Activated CD4-positive, alpha-beta memory T cell treated with anti-CD3 and anti-CD28 coated beads, Interleukin-2, amount 10 ng/mL, durations not matched to agents 7 days and 5 days (primary cell): ENCODE data around the gene ACD. TPM values are rescaled to one million over a fixed set of nuclear protein-coding genes. Genes with fewer than 3 reads are reported as not detected.

ENCODE experiments used
- CTCF ChIA-PET: fragments of 350-600 bp; sonication (Branson Sonifier 250); formaldehyde crosslinking; loops from one replicate; lab custom pipeline; 2021; ENCODE audit warnings: antibody characterized with exemption, inconsistent platforms; lab: Charles Lee
- POLR2A ChIA-PET: fragments of 350-600 bp; sonication (Branson Sonifier 250); formaldehyde crosslinking; loops from one replicate; lab custom pipeline; 2021; ENCODE audit warnings: antibody characterized with exemption; lab: Charles Lee
- DNase-seq: peaks from one replicate; pipeline ENCODE4 v3.0.0-alpha.2; 2020
- H3K27ac Mint-ChIP-seq: one replicate; pipeline ENCODE4 v1.8.0; 2021; ENCODE audit warnings: mild to moderate bottlenecking, mixed read lengths
- H3K27me3 Mint-ChIP-seq: one replicate; pipeline ENCODE4 v1.8.0; 2021; ENCODE audit warnings: mixed read lengths
- H3K36me3 Mint-ChIP-seq: one replicate; pipeline ENCODE4 v1.8.0; 2021; ENCODE audit warnings: low read depth, mixed read lengths
- H3K4me1 Mint-ChIP-seq: one replicate; pipeline ENCODE4 v1.8.0; 2021; ENCODE audit warnings: mixed read lengths
- H3K4me3 Mint-ChIP-seq: one replicate; pipeline ENCODE4 v1.8.0; 2021; ENCODE audit warnings: mild to moderate bottlenecking, mixed read lengths
- H3K9me3 Mint-ChIP-seq: one replicate; pipeline ENCODE4 v1.8.0; 2021; ENCODE audit warnings: mixed read lengths
- total RNA-seq, 2 experiments: library from RNA; stranded (reverse); gene quantifications; one replicate each; pipeline ENCODE4 v1.2.3, GENCODE V29; 2021

ACD gene
- total RNA-seq, 2 experiments from 2014 or later: 43.5 to 44.1 TPM

GRCh38 chr16:67665598-67665997 is 5.5 kb upstream of the ACD start:
- CTCF ChIA-PET: interaction anchor here (1.6 to 16.7 kb wide), 5 partner anchors 20 to 184 kb away, joined by 3 to 179 read pairs (median 15); partner anchors contain the start of genes ATP6V0D1 and CARMIL2

GRCh38 chr16:67664871-67665270 is 4.8 kb upstream of the ACD start:
- H3K4me1 Mint-ChIP-seq: peaks cover 35% of the 10 kb centered on the region
- no peak for DNase-seq
- H3K27ac Mint-ChIP-seq: no peak overlapping the region
- ChIA-PET CTCF (interaction anchor here (1.6 to 16.7 kb wide), 5 partner anchors 21 to 152 kb away, joined by 3 to 179 read pairs (median 8); partner anchors contain the start of gene CARMIL2), POLR2A (interaction anchor here (0.8 to 3.7 kb wide), 3 partner anchors 19 to 190 kb away, joined by 3 to 15 read pairs (median 12); partner anchors contain the start of genes CARMIL2 and CTCF)
- H3K36me3 Mint-ChIP-seq: no peaks in the 10 kb centered on the region
- H3K9me3 Mint-ChIP-seq: no peaks in the 10 kb centered on the region
- H3K27me3 Mint-ChIP-seq: no peaks in the 10 kb centered on the region
- peak overlapping the region; percentile 4 for H3K4me3 Mint-ChIP-seq

More at GRCh38 chr16:67665598-67665997, 5.5 kb upstream of the ACD start:
- Mint-ChIP-seq H3K27ac (no peak overlapping the region), H3K4me3 (peak overlapping the region; percentile 65), H3K36me3 (no peaks in the 10 kb centered on the region), H3K9me3 (no peaks in the 10 kb centered on the region), H3K27me3 (no peaks in the 10 kb centered on the region), H3K4me1 (peaks cover 35% of the 10 kb centered on the region)
- POLR2A ChIA-PET: interaction anchor here (0.8 to 3.7 kb wide), 4 partner anchors 20 to 190 kb away, joined by 3 to 15 read pairs (median 10); partner anchors contain the start of genes CARMIL2, CTCF and GFOD2
- DNase-seq: no peak

- no peak overlapping the region for H3K27ac Mint-ChIP-seq
- peaks cover 39% of the 10 kb centered on the region for H3K4me1 Mint-ChIP-seq
- ChIA-PET CTCF (interaction anchor here (0.9 to 16.7 kb wide), 9 partner anchors 20 to 271 kb away, joined by 3 to 179 read pairs (median 8); partner anchors contain the start of genes CARMIL2, CENPT and CTCF), POLR2A (interaction anchor here (1.2 to 3.7 kb wide), 3 partner anchors 19 to 143 kb away, joined by 4 to 15 read pairs (median 4); partner anchors contain the start of gene CARMIL2)
- no peak for DNase-seq
- peaks cover 5% of the 10 kb centered on the region for H3K36me3 Mint-ChIP-seq
- no peaks in the 10 kb centered on the region for H3K27me3 Mint-ChIP-seq
- H3K4me3 Mint-ChIP-seq: no peak overlapping the region
- H3K9me3 Mint-ChIP-seq: no peaks in the 10 kb centered on the region
Observed at GRCh38 chr16:67664258-67664657, 4.2 kb upstream of the ACD start.

- ChIA-PET CTCF (interaction anchor here (0.9 to 16.7 kb wide), 10 partner anchors 9 to 271 kb away, joined by 3 to 179 read pairs (median 7); partner anchors contain the start of genes CARMIL2, CENPT and CTCF), POLR2A (interaction anchor here (1.2 to 3.7 kb wide), 3 partner anchors 18 to 143 kb away, joined by 4 to 15 read pairs (median 4); partner anchors contain the start of gene CARMIL2)
- Mint-ChIP-seq H3K27ac (no peak overlapping the region), H3K27me3 (no peaks in the 10 kb centered on the region), H3K4me3 (no peak overlapping the region), H3K9me3 (no peaks in the 10 kb centered on the region), H3K36me3 (peaks cover 9% of the 10 kb centered on the region), H3K4me1 (peaks cover 43% of the 10 kb centered on the region)
- DNase-seq: no peak
Observed at GRCh38 chr16:67663877-67664222, 3.8 kb upstream of the ACD start.

GRCh38 chr16:67663151-67663876 is 3.3 kb upstream of the ACD start:
- peak; percentile 45 for DNase-seq
- Mint-ChIP-seq H3K27ac (no peak overlapping the region), H3K27me3 (no peaks in the 10 kb centered on the region), H3K4me3 (no peak overlapping the region), H3K4me1 (peaks cover 48% of the 10 kb centered on the region), H3K36me3 (peaks cover 9% of the 10 kb centered on the region), H3K9me3 (no peaks in the 10 kb centered on the region)
- ChIA-PET CTCF (interaction anchor here (0.7 to 16.7 kb wide), 15 partner anchors 9 to 272 kb away, joined by 3 to 179 read pairs (median 5); partner anchors contain the start of genes ATP6V0D1, CARMIL2, CENPT and CTCF), POLR2A (interaction anchor here (0.8 to 3.7 kb wide), 4 partner anchors 18 to 142 kb away, joined by 3 to 15 read pairs (median 4); partner anchors contain the start of gene CARMIL2)

- H3K4me1 Mint-ChIP-seq: peaks cover 48% of the 10 kb centered on the region
- POLR2A ChIA-PET: interaction anchor here (0.8 to 0.9 kb wide), 2 partner anchors 28 to 109 kb away, joined by 3 read pairs; no protein-coding TSS in a partner anchor
- peaks cover 13% of the 10 kb centered on the region for H3K36me3 Mint-ChIP-seq
- no peak overlapping the region for H3K27ac Mint-ChIP-seq
- CTCF ChIA-PET: interaction anchor here (0.7 to 16.7 kb wide), 13 partner anchors 10 to 273 kb away, joined by 3 to 179 read pairs (median 5); partner anchors contain the start of genes ATP6V0D1, CARMIL2, CENPT and CTCF
- DNase-seq: no peak
- H3K4me3 Mint-ChIP-seq: no peak overlapping the region
- no peaks in the 10 kb centered on the region for H3K27me3 Mint-ChIP-seq
- H3K9me3 Mint-ChIP-seq: no peaks in the 10 kb centered on the region
Observed at GRCh38 chr16:67662653-67663010, 2.6 kb upstream of the ACD start.

- POLR2A ChIA-PET: interaction anchor here (0.9 to 6.6 kb wide), 3 partner anchors 16 to 114 kb away, joined by 3 to 109 read pairs (median 16); partner anchors contain the start of gene CARMIL2
- peak overlapping the region; percentile 89 for H3K4me3 Mint-ChIP-seq
- peaks cover 16% of the 10 kb centered on the region for H3K36me3 Mint-ChIP-seq
- DNase-seq: no peak
- H3K4me1 Mint-ChIP-seq: peaks cover 42% of the 10 kb centered on the region
- CTCF ChIA-PET: interaction anchor here (1.0 to 16.7 kb wide), 11 partner anchors 11 to 186 kb away, joined by 3 to 179 read pairs (median 6); partner anchors contain the start of genes ATP6V0D1, CARMIL2, CENPT and CTCF
- H3K9me3 Mint-ChIP-seq: no peaks in the 10 kb centered on the region
- no peaks in the 10 kb centered on the region for H3K27me3 Mint-ChIP-seq
- no peak overlapping the region for H3K27ac Mint-ChIP-seq
Observed at GRCh38 chr16:67661886-67662652, 2.0 kb upstream of the ACD start.

- H3K9me3 Mint-ChIP-seq: no peaks in the 10 kb centered on the region
- peak overlapping the region; percentile 78 for H3K27ac Mint-ChIP-seq
- POLR2A ChIA-PET: interaction anchor here (0.7 to 6.6 kb wide), 11 partner anchors 10 to 424 kb away, joined by 3 to 109 read pairs (median 7); partner anchors contain the start of genes ATP6V0D1, CARMIL2, CTCF and NFATC3
- CTCF ChIA-PET: interaction anchor here (0.5 to 16.7 kb wide), 3 partner anchors 114 to 808 kb away, joined by 4 to 179 read pairs (median 36); no protein-coding TSS in a partner anchor
- H3K36me3 Mint-ChIP-seq: peaks cover 19% of the 10 kb centered on the region
- peak overlapping the region; percentile 89 for H3K4me3 Mint-ChIP-seq
- no peaks in the 10 kb centered on the region for H3K27me3 Mint-ChIP-seq
- DNase-seq: peak; percentile 47
- peaks cover 37% of the 10 kb centered on the region for H3K4me1 Mint-ChIP-seq
Observed at GRCh38 chr16:67661101-67661761, 1.2 kb upstream of the ACD start.

GRCh38 chr16:67660564-67661028 is 536 bp upstream of the ACD start, which contains the start of gene PARD6A:
Gene PARD6A (plus strand): TSS chr16:67660960. CDS start chr16:67661039, 79 bp downstream.
- CTCF ChIA-PET: interaction anchor here (0.5 to 16.7 kb wide), 12 partner anchors 8 to 809 kb away, joined by 3 to 179 read pairs (median 4); partner anchors contain the start of genes ATP6V0D1, CARMIL2, CTCF and RANBP10
- Mint-ChIP-seq H3K9me3 (no peaks in the 10 kb centered on the region), H3K27ac (peak within 1 kb of the TSS; percentile 96), H3K4me1 (peaks cover 35% of the 10 kb centered on the region), H3K27me3 (no peaks in the 10 kb centered on the region), H3K36me3 (peaks cover 24% of the 10 kb centered on the region), H3K4me3 (peak within 1 kb of the TSS; percentile 89)
- POLR2A ChIA-PET: interaction anchor here (0.6 to 6.6 kb wide), 23 partner anchors 9 to 425 kb away, joined by 3 to 109 read pairs (median 5); partner anchors contain the start of genes ATP6V0D1, CARMIL2, CTCF and GFOD2
- DNase-seq: peak; percentile 97

GRCh38 chr16:67658849-67659674 is 998 bp downstream of the ACD start:
- H3K9me3 Mint-ChIP-seq: no peaks in the 10 kb centered on the region
- H3K4me1 Mint-ChIP-seq: peaks cover 32% of the 10 kb centered on the region
- peak overlapping the region; percentile 96 for H3K27ac Mint-ChIP-seq
- H3K27me3 Mint-ChIP-seq: no peaks in the 10 kb centered on the region
- ChIA-PET POLR2A (interaction anchor here (0.6 to 6.6 kb wide), 14 partner anchors 8 to 234 kb away, joined by 3 to 109 read pairs (median 7); partner anchors contain the start of genes CARMIL2, CTCF, GFOD2 and PSKH1), CTCF (interaction anchor here (0.5 to 16.7 kb wide), 7 partner anchors 11 to 174 kb away, joined by 3 to 179 read pairs (median 4); partner anchors contain the start of gene CARMIL2)
- no peak for DNase-seq
- peak overlapping the region; percentile 89 for H3K4me3 Mint-ChIP-seq
- H3K36me3 Mint-ChIP-seq: peaks cover 35% of the 10 kb centered on the region
